Measurements from ENCODE around the gene MYO18B.

GRCh38 chr22:25772288-25772687, 30.3 kb downstream of the MYO18B start:
- TF ChIP-seq CTCF (IDR thresholded peaks at IDR 0.05), result no peak
- no peak for TF ChIP-seq EZH2 (IDR thresholded peaks at IDR 0.05; ENCODE audit: borderline replicate concordance, insufficient read depth, low read depth, low read length, poor library complexity, severe bottlenecking)
